CD4-positive, alpha-beta T cell (primary cell): ENCODE measurements around the gene ZNF644. TPM values are rescaled to one million over a fixed set of nuclear protein-coding genes. Genes with fewer than 3 reads are reported as not detected.

Experiments
- ATAC-seq: fragments of 200-7000 bp; cut with Tn5 transposase; one replicate; pipeline ENCODE4 v1.10.0; 2022; ENCODE audit warnings: mild to moderate bottlenecking; ENCODE audit not compliant: poor library complexity
- CTCF ChIA-PET: fragments of 350-600 bp; sonication (Branson Sonifier 250); formaldehyde crosslinking; loops from one replicate; lab custom pipeline; 2021; ENCODE audit warnings: antibody characterized with exemption, inconsistent platforms; lab: Charles Lee
- POLR2A ChIA-PET: fragments of 350-600 bp; sonication (Branson Sonifier 250); formaldehyde crosslinking; loops from one replicate; lab custom pipeline; 2021; ENCODE audit warnings: antibody characterized with exemption, inconsistent platforms; lab: Charles Lee
- DNase-seq, 14 experiments: peaks; one replicate each; pipeline ENCODE4 v3.0.0-alpha.2; 2013 to 2020; ENCODE audit warnings: mixed read lengths in 2 of 14
- H3K27ac ChIP-seq, 2 donors: one replicate each; pipeline versions ENCODE4 v1.5.1 to v1.7.0; 2013; ENCODE audit warnings: low read length in 2 of 2, low read depth in 1 of 2, mild to moderate bottlenecking in 1 of 2
- H3K27me3 ChIP-seq, 2 experiments: 1 replicate in 1 of 2; 2 replicates in 1 of 2; pipeline versions ENCODE4 v1.6.1 to v1.7.0; 2013; ENCODE audit warnings: low read length in 2 of 2, control low read depth in 1 of 2, mild to moderate bottlenecking in 1 of 2, moderate library complexity in 1 of 2; ENCODE audit not compliant: insufficient read depth in 2 of 2, control insufficient read depth in 1 of 2
- H3K36me3 ChIP-seq: one replicate; pipeline ENCODE4 v1.6.1; 2013; ENCODE audit warnings: low read length, control low read depth; ENCODE audit not compliant: insufficient read depth
- H3K4me1 ChIP-seq: one replicate; pipeline ENCODE4 v1.6.1; 2013; ENCODE audit warnings: low read length, control low read depth; ENCODE audit not compliant: insufficient read depth
- H3K4me3 ChIP-seq: one replicate; pipeline ENCODE4 v1.5.1; 2013; ENCODE audit warnings: mild to moderate bottlenecking, low read length, moderate library complexity
- H3K9me3 ChIP-seq, 2 experiments: 1 replicate in 1 of 2; 2 replicates in 1 of 2; pipeline versions ENCODE4 v1.6.1 to v1.7.0; 2013; ENCODE audit warnings: low read length in 2 of 2, mild to moderate bottlenecking in 2 of 2, control low read depth in 1 of 2, moderate library complexity in 1 of 2; ENCODE audit not compliant: control insufficient read depth in 1 of 2, insufficient read depth in 1 of 2
- H3K27ac Mint-ChIP-seq: one replicate; pipeline ENCODE4 v1.8.0; 2020; ENCODE audit warnings: mixed read lengths
- H3K27me3 Mint-ChIP-seq: one replicate; pipeline ENCODE4 v1.8.0; 2021; ENCODE audit warnings: mixed read lengths
- H3K36me3 Mint-ChIP-seq: one replicate; pipeline ENCODE4 v1.8.0; 2021; ENCODE audit warnings: low read depth, mixed read lengths
- H3K4me1 Mint-ChIP-seq: one replicate; pipeline ENCODE4 v1.8.0; 2021; ENCODE audit warnings: low read depth, mixed read lengths
- H3K4me3 Mint-ChIP-seq: one replicate; pipeline ENCODE4 v1.8.0; 2020; ENCODE audit warnings: mild to moderate bottlenecking, mixed read lengths
- H3K9me3 Mint-ChIP-seq: one replicate; pipeline ENCODE4 v1.8.0; 2020; ENCODE audit warnings: mixed read lengths
- intact Hi-C, 2 experiments: fragments of 100-400 bp; cut with DNase I in 1 of 2; cut with micrococcal nuclease in 1 of 2; formaldehyde crosslinking; loops; one replicate each; pipeline versions ENCODE4 v1.15.1 to v1.9.0; 2023 to 2025; cut with DNase I, micrococcal nuclease
- total RNA-seq, 174 experiments: library from RNA in 2 of 174; stranded (reverse) in 2 of 174; gene quantifications; one replicate each; pipeline ENCODE4 v1.2.3 and lab custom pipeline; 2021 to 2026
- TF ChIP-seq, protein P1 (sequence below): fragments of 200-600 bp; IDR thresholded peaks from one replicate; pipeline ENCODE4 v1.8.0; 2022; ENCODE audit warnings: antibody characterized with exemption, mild to moderate bottlenecking

Gene ZNF644
- total RNA-seq, 2 experiments from 2014 or later: 93.3 to 101 TPM

- ATAC-seq: no peak
- Mint-ChIP-seq H3K27me3 (no peaks in the 10 kb centered on the region), H3K27ac (no peak overlapping the region), H3K9me3 (peaks cover 1% of the 10 kb centered on the region), H3K36me3 (peaks cover 44% of the 10 kb centered on the region), H3K4me3 (no peak overlapping the region), H3K4me1 (peaks cover 73% of the 10 kb centered on the region)
- ChIA-PET POLR2A (no interaction called here), CTCF (interaction anchor here (1.0 kb wide), 1 partner anchor 10 kb away, joined by 3 read pairs; no protein-coding TSS in a partner anchor)
- H3K36me3 ChIP-seq: no peaks in the 10 kb centered on the region
- no peaks in the 10 kb centered on the region for H3K4me1 ChIP-seq
- intact Hi-C loops: loop anchor here (10.0 kb wide), 2 partner anchors 52 to 238 kb away; no protein-coding TSS in a partner anchor
- H3K27ac ChIP-seq: no peak overlapping the region
- TF ChIP-seq, protein P1, sequence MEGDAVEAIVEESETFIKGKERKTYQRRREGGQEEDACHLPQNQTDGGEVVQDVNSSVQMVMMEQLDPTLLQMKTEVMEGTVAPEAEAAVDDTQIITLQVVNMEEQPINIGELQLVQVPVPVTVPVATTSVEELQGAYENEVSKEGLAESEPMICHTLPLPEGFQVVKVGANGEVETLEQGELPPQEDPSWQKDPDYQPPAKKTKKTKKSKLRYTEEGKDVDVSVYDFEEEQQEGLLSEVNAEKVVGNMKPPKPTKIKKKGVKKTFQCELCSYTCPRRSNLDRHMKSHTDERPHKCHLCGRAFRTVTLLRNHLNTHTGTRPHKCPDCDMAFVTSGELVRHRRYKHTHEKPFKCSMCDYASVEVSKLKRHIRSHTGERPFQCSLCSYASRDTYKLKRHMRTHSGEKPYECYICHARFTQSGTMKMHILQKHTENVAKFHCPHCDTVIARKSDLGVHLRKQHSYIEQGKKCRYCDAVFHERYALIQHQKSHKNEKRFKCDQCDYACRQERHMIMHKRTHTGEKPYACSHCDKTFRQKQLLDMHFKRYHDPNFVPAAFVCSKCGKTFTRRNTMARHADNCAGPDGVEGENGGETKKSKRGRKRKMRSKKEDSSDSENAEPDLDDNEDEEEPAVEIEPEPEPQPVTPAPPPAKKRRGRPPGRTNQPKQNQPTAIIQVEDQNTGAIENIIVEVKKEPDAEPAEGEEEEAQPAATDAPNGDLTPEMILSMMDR: no peak
- no peak overlapping the region for H3K4me3 ChIP-seq
- H3K9me3 ChIP-seq: no peaks in the 10 kb centered on the region
- no peaks in the 10 kb centered on the region for H3K27me3 ChIP-seq
- DNase-seq: no peak
Observed at GRCh38 chr1:90963236-90963635, 58.6 kb downstream of the ZNF644 start.

DNA sequence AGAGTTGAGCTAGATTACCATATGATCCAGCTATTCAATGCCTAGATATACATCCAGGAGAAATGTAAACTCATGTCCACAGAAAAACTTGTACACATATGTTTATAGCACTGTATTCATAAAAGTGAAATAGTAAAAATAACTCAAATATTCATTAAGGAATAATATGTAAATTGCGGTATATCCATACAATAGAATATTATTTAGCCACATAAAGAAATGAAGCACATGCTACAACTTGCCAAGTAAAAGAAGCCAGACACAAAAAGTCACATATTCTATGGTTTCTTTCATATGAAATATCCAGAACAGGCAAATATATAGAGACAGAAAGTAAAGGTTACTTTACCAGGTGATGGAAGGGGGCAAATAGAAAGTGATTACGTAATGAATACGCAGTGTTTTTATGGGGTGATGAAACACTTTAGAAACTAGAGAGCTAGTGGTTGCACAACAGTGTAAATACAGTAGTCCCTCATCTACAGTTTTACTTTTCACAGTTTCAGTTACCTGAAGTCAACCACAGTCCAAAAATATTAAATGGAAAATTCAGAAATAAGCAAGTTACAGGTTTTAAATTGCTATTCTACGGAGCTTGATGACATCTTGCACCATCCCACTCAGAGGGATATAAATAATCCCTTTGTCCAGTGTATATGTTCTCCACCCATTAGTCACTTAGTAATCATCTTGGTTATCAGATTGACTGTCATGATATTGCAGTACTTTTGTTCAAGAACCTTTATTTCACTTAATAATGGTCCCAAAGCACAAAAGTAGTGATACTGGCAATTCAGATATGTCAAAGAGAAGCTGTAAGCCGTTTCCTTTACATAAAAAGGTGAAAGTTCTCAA lies 62.3 kb downstream of the ZNF644 start:
- CTCF ChIA-PET: no interaction called here
- Histone ChIP-seq H3K27ac (no peak overlapping the region), H3K4me3 (no peak overlapping the region), H3K9me3 (no peaks in the 10 kb centered on the region), H3K36me3 (peaks cover 13% of the 10 kb centered on the region), H3K4me1 (no peaks in the 10 kb centered on the region), H3K27me3 (no peaks in the 10 kb centered on the region)
- ATAC-seq: no peak
- H3K4me1 Mint-ChIP-seq: peaks cover 85% of the 10 kb centered on the region
- no peak overlapping the region for H3K27ac Mint-ChIP-seq
- intact Hi-C loops: loop anchor here (10.0 kb wide), 2 partner anchors 55 to 235 kb away; no protein-coding TSS in a partner anchor
- DNase-seq: no peak
- H3K4me3 Mint-ChIP-seq: no peak overlapping the region
- POLR2A ChIA-PET: interaction anchor here (1.0 kb wide), 1 partner anchor 35 kb away, joined by 3 read pairs; no protein-coding TSS in a partner anchor
- TF ChIP-seq, protein P1: no peak
- peaks cover 4% of the 10 kb centered on the region for H3K9me3 Mint-ChIP-seq
- H3K36me3 Mint-ChIP-seq: peaks cover 67% of the 10 kb centered on the region
- H3K27me3 Mint-ChIP-seq: no peaks in the 10 kb centered on the region

- ChIA-PET CTCF (no interaction called here), POLR2A (no interaction called here)
- Histone ChIP-seq H3K27ac (no peak overlapping the region), H3K9me3 (no peaks in the 10 kb centered on the region), H3K4me3 (no peak overlapping the region), H3K4me1 (no peaks in the 10 kb centered on the region), H3K36me3 (peaks cover 13% of the 10 kb centered on the region), H3K27me3 (no peaks in the 10 kb centered on the region)
- TF ChIP-seq, protein P1: no peak
- intact Hi-C loops: no loop called here
- no peak for ATAC-seq
- H3K27ac Mint-ChIP-seq: no peak overlapping the region
- H3K36me3 Mint-ChIP-seq: peaks cover 75% of the 10 kb centered on the region
- H3K4me3 Mint-ChIP-seq: no peak overlapping the region
- peaks cover 85% of the 10 kb centered on the region for H3K4me1 Mint-ChIP-seq
- no peaks in the 10 kb centered on the region for H3K27me3 Mint-ChIP-seq
- no peak for DNase-seq
- H3K9me3 Mint-ChIP-seq: peaks cover 4% of the 10 kb centered on the region
Observed at GRCh38 chr1:90957497-90957896, 64.3 kb downstream of the ZNF644 start.
